Right atrium auricular region (tissue), 2 donors: ENCODE measurements around the gene NTMT2. TPM values are rescaled to one million over a fixed set of nuclear protein-coding genes. Genes with fewer than 3 reads are reported as not detected.

Source experiments
- DNase-seq: peaks from one replicate; pipeline ENCODE4 v3.0.0-alpha.2; 2019; ENCODE audit warnings: low spot score
- H3K27ac ChIP-seq, 2 donors: fragments of 200-600 bp; sonication (generic); 1 replicate in 1 of 2; 2 replicates in 1 of 2; pipeline ENCODE4 v1.5.1; 2016 to 2019
- H3K27me3 ChIP-seq, 2 donors: fragments of 200-600 bp; sonication (generic); one replicate each; pipeline versions ENCODE4 v1.5.1 to v1.6.0; 2017 to 2019
- H3K36me3 ChIP-seq: fragments of 200-600 bp; sonication (generic); one replicate; pipeline ENCODE4 v1.5.1; 2016
- H3K4me1 ChIP-seq, 2 donors: fragments of 200-600 bp; sonication (generic); one replicate each; pipeline versions ENCODE4 v1.5.1 to v1.6.0; 2017 to 2019
- H3K4me3 ChIP-seq, 2 donors: fragments of 200-600 bp; sonication (generic); 1 replicate in 1 of 2; 2 replicates in 1 of 2; pipeline ENCODE4 v1.5.1; 2017 to 2019; ENCODE audit warnings: mild to moderate bottlenecking in 1 of 2, moderate library complexity in 1 of 2
- H3K9me3 ChIP-seq, 2 donors: fragments of 200-600 bp; sonication (generic); one replicate each; pipeline ENCODE4 v1.5.1; 2019
- total RNA-seq, 2 donors: library from RNA; depleted of rRNA; stranded (reverse); fragments of >200 nt; gene quantifications; one replicate each; pipeline ENCODE4 v1.1.0, GENCODE V29; 2016
- TF ChIP-seq, protein P1 (sequence below), 2 donors: fragments of 200-600 bp; sonication (generic); IDR thresholded peaks; one replicate each; pipeline ENCODE4 v1.5.1; 2019; ENCODE audit warnings: antibody characterized with exemption in 2 of 2

Gene NTMT2
- total RNA-seq, 2 donors from 2014 or later, result 1.9 TPM; not detected in 1

DNA sequence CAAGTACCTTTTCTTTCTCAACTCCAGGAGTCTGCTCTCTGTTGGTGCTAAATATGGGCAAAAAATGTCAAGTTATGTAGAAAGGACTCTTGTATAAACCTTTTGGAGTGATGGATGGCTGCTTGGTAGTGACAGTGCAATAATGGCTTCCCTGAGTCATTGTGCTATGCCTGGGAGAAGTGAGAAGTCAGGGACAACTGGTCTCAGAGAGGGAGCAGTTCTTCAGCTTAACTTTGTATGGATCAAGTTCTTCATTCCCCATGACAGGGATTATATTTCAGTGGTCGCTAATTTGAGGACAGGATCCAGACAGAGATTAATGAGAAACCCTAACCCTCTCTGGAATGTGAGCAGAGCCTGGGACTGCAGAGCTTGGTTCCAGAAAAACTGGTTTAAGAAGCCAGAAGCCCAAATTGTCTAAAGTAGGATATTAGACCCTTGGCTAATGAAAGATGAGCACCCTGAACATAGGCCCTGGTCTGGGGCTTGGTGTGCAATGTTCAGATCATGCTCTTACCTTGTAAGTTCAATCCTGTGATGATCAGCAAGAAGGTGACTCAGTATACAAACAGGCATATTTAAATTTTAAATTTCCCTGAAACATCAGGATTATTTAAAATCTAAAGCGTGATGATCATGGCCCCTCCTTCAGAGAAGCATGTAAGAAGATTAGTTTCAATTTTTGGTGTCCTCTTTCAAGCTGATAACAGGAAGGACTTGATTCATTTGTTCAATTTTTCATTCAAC lies 50.9 kb downstream of the NTMT2 start:
- no peaks in the 10 kb centered on the region for H3K9me3 ChIP-seq
- peaks cover 0 to 11% of the 10 kb centered on the region in 2 donors for H3K4me1 ChIP-seq
- no peak for DNase-seq
- no peak overlapping the region for H3K27ac ChIP-seq
- no peaks in the 10 kb centered on the region for H3K27me3 ChIP-seq
- H3K36me3 ChIP-seq, result no peaks in the 10 kb centered on the region
- TF ChIP-seq, protein P1, sequence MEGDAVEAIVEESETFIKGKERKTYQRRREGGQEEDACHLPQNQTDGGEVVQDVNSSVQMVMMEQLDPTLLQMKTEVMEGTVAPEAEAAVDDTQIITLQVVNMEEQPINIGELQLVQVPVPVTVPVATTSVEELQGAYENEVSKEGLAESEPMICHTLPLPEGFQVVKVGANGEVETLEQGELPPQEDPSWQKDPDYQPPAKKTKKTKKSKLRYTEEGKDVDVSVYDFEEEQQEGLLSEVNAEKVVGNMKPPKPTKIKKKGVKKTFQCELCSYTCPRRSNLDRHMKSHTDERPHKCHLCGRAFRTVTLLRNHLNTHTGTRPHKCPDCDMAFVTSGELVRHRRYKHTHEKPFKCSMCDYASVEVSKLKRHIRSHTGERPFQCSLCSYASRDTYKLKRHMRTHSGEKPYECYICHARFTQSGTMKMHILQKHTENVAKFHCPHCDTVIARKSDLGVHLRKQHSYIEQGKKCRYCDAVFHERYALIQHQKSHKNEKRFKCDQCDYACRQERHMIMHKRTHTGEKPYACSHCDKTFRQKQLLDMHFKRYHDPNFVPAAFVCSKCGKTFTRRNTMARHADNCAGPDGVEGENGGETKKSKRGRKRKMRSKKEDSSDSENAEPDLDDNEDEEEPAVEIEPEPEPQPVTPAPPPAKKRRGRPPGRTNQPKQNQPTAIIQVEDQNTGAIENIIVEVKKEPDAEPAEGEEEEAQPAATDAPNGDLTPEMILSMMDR (IDR thresholded peaks at IDR 0.05), result no peak
- H3K4me3 ChIP-seq, result no peak overlapping the region

DNA sequence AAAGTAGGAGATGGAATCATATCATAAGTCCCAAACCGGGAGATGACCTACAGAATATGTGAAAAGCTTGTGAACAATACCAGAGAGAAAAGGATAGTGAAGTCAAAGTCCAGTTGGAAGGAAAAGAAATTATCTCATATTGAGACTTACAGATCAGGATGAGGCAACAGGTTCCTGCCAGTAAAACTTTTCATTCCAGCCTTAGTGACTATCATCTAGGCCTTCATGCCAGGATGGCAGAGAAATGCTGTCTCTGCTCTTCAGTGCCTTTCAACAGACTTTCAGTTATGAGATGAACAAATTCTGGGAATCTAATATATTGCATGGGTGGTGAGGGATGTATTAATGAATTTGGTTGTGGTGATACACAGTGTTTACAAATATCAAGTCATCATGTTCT lies 52.3 kb downstream of the NTMT2 start:
- Histone ChIP-seq H3K4me1 (peaks cover 0 to 11% of the 10 kb centered on the region in 2 donors), H3K4me3 (no peak overlapping the region), H3K36me3 (no peaks in the 10 kb centered on the region), H3K27me3 (no peaks in the 10 kb centered on the region), H3K27ac (no peak overlapping the region), H3K9me3 (no peaks in the 10 kb centered on the region)
- TF ChIP-seq, protein P1 (IDR thresholded peaks at IDR 0.05), result no peak
- DNase-seq, result no peak

DNA sequence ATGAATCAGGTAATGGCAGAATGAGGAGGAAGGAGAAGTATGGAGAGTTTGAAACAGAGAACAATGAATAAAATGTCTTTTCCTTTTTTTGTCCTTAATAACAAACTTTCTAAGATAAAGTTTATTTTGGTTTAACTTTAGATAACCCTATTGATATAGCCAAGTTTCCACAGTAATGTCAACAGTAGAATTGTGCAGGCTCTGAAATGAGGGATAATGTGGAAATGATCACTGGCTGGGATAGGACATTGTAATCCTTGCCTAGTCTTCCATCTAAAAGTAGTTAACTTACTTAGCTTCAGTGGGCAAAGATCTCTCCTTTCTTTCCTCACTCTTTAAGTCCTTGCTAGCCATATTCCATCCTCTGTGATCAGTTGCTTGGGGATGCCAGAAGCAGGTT lies 52.8 kb downstream of the NTMT2 start:
- H3K4me1 ChIP-seq, result peaks cover 0 to 11% of the 10 kb centered on the region in 2 donors
- H3K36me3 ChIP-seq, result no peaks in the 10 kb centered on the region
- H3K27ac ChIP-seq, result no peak overlapping the region
- DNase-seq, result no peak
- H3K4me3 ChIP-seq, result no peak overlapping the region
- no peaks in the 10 kb centered on the region for H3K9me3 ChIP-seq
- no peaks in the 10 kb centered on the region for H3K27me3 ChIP-seq
- TF ChIP-seq, protein P1 (IDR thresholded peaks at IDR 0.05), result no peak

DNA sequence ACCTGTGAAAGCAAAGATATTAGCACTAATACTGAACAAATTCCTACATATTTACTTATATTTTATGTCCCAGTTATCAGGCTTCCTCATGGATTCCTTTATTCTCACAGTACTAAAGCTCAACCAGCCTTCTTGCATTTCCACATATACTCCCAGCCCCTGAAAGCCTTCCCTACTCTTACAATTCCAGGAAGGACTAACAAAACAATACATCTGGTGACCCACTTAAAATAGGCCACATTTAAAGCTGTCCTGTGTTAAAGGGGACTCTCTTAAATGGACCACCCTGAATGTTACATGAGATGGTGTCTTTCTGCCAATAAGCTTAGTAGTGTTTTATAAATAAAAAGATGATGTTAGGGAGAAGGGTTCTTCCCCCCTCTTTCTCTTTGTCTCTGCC lies 54.4 kb downstream of the NTMT2 start:
- Histone ChIP-seq H3K9me3 (no peaks in the 10 kb centered on the region), H3K4me1 (peaks cover 0 to 17% of the 10 kb centered on the region in 2 donors), H3K36me3 (no peaks in the 10 kb centered on the region), H3K27me3 (no peaks in the 10 kb centered on the region), H3K4me3 (no peak overlapping the region), H3K27ac (peak overlapping the region in 1 of 2 donors; percentile 49)
- no peak for DNase-seq
- TF ChIP-seq, protein P1 (IDR thresholded peaks at IDR 0.05), result no peak

DNA sequence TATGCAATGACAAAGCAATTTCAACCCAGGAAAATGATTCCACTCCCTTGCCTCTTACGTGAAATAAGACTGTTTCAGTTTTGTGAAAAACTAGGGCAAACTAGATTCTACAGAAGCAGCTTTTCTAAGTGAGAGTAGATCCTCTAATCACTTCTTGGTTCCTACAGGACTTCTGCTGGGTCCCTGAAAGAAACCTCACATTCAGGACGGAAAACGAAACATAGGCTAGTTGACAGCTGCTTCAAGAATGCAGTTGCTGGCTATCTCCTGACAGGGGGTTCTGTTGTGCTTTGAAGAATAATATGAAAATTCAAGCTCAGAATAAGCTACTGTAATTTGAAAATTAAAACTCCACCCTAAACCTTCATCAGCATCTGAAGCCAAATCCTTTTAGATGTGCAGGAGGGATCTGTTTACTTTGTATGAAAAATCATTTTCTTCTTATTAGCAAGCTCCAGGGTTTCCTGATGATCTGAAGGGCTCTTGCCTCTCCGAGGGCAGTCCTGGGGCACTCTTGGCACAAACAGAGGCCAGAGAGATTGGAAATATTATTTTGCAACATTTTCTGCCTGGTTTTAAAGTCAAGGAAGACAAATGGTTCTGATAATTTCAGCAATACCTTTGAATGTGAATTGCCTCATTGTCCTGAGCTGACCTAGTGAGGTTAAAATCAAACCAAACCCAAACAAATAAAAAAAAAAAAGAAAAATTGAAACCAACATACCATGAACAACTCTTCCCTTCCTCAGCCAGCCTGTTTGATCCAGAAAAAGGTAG lies 55.0 kb downstream of the NTMT2 start:
- Histone ChIP-seq H3K9me3 (no peaks in the 10 kb centered on the region), H3K27me3 (no peaks in the 10 kb centered on the region), H3K27ac (peak overlapping the region in 1 of 2 donors; percentile 49), H3K4me1 (peaks cover 0 to 17% of the 10 kb centered on the region in 2 donors), H3K36me3 (no peaks in the 10 kb centered on the region), H3K4me3 (no peak overlapping the region)
- TF ChIP-seq, protein P1 (IDR thresholded peaks at IDR 0.05), result no peak
- DNase-seq, result no peak
